Ishikawa (cell line): ENCODE data around the gene OR5K2.

Experiments
- CEBPB ChIP-seq: IDR thresholded peaks from 2 replicates; pipeline ENCODE4 v1.6.1; 2012
- CREB1 ChIP-seq: IDR thresholded peaks from 2 replicates; pipeline ENCODE4 v1.6.1; 2012; ENCODE audit warnings: low read depth
- EGR1 ChIP-seq: IDR thresholded peaks from 2 replicates; pipeline ENCODE4 v1.6.1; 2012
- EP300 ChIP-seq: IDR thresholded peaks from 2 replicates; pipeline ENCODE4 v1.6.1; 2012; ENCODE audit warnings: borderline replicate concordance
- FOXM1 ChIP-seq: IDR thresholded peaks from 2 replicates; pipeline ENCODE4 v1.6.1; 2012; ENCODE audit warnings: low read depth, borderline replicate concordance
- NFIC ChIP-seq: IDR thresholded peaks from 2 replicates; pipeline ENCODE4 v1.6.1; 2012
- RAD21 ChIP-seq: IDR thresholded peaks from 2 replicates; pipeline ENCODE4 v1.6.1; 2012; ENCODE audit warnings: low read depth
- TAF1 ChIP-seq: IDR thresholded peaks from 2 replicates; pipeline ENCODE4 v1.6.1; 2012; ENCODE audit warnings: low read depth, mild to moderate bottlenecking
- TCF12 ChIP-seq: IDR thresholded peaks from 2 replicates; pipeline ENCODE4 v1.6.1; 2012; ENCODE audit warnings: low read depth
- TEAD4 ChIP-seq: IDR thresholded peaks from 2 replicates; pipeline ENCODE4 v1.6.1; 2012
- USF1 ChIP-seq: IDR thresholded peaks from 2 replicates; pipeline ENCODE4 v1.6.1; 2012
- YY1 ChIP-seq: IDR thresholded peaks from 2 replicates; pipeline ENCODE4 v1.6.1; 2012; ENCODE audit warnings: low read depth
- ZBTB7A ChIP-seq: IDR thresholded peaks from 2 replicates; pipeline ENCODE4 v1.6.1; 2012; ENCODE audit warnings: low read depth
- TF ChIP-seq, protein P1 (sequence below): IDR thresholded peaks from 2 replicates; pipeline ENCODE4 v1.6.1; 2012
- TF ChIP-seq, protein P2 (sequence below): IDR thresholded peaks from 2 replicates; pipeline ENCODE4 v1.6.1; 2012; ENCODE audit warnings: low read depth, mild to moderate bottlenecking

Gene OR5K2

GRCh38 chr3:98541695-98542094 lies 44.2 kb downstream of the OR5K2 start:
- TF ChIP-seq USF1, result no peak
- TF ChIP-seq TAF1, result no peak
- no peak for TF ChIP-seq TEAD4
- TF ChIP-seq CEBPB, result no peak
- no peak for TF ChIP-seq TCF12
- TF ChIP-seq RAD21, result no peak
- TF ChIP-seq EP300, result no peak
- TF ChIP-seq ZBTB7A, result no peak
- no peak for TF ChIP-seq FOXM1
- TF ChIP-seq, protein P1, sequence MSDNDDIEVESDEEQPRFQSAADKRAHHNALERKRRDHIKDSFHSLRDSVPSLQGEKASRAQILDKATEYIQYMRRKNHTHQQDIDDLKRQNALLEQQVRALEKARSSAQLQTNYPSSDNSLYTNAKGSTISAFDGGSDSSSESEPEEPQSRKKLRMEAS, result no peak
- TF ChIP-seq, protein P2, sequence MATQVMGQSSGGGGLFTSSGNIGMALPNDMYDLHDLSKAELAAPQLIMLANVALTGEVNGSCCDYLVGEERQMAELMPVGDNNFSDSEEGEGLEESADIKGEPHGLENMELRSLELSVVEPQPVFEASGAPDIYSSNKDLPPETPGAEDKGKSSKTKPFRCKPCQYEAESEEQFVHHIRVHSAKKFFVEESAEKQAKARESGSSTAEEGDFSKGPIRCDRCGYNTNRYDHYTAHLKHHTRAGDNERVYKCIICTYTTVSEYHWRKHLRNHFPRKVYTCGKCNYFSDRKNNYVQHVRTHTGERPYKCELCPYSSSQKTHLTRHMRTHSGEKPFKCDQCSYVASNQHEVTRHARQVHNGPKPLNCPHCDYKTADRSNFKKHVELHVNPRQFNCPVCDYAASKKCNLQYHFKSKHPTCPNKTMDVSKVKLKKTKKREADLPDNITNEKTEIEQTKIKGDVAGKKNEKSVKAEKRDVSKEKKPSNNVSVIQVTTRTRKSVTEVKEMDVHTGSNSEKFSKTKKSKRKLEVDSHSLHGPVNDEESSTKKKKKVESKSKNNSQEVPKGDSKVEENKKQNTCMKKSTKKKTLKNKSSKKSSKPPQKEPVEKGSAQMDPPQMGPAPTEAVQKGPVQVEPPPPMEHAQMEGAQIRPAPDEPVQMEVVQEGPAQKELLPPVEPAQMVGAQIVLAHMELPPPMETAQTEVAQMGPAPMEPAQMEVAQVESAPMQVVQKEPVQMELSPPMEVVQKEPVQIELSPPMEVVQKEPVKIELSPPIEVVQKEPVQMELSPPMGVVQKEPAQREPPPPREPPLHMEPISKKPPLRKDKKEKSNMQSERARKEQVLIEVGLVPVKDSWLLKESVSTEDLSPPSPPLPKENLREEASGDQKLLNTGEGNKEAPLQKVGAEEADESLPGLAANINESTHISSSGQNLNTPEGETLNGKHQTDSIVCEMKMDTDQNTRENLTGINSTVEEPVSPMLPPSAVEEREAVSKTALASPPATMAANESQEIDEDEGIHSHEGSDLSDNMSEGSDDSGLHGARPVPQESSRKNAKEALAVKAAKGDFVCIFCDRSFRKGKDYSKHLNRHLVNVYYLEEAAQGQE, result no peak

DNA sequence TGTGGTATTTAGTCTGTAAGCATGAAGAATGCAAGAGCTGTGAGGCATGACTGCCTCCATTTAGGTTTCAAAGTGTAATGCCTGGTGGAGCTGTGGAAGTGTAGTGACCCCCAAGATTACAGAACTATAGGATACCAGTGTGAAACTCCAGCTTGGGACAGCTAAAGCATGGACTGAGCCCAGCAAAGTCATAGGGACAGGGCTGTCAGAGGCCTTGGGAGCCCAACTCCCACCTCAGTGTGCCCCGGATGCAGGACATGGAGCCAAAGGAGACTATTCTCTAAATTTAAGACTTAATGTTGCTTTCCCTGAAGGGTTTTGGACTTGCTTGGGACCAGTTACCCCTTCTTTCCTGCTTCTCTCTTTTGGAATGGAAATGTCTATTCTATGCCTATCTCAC lies 45.1 kb downstream of the OR5K2 start:
- TF ChIP-seq YY1, result no peak
- TF ChIP-seq TCF12, result no peak
- TF ChIP-seq TAF1, result no peak
- no peak for TF ChIP-seq NFIC
- no peak for TF ChIP-seq EP300
- no peak for TF ChIP-seq ZBTB7A
- no peak for TF ChIP-seq FOXM1
- TF ChIP-seq, protein P1, result no peak

DNA sequence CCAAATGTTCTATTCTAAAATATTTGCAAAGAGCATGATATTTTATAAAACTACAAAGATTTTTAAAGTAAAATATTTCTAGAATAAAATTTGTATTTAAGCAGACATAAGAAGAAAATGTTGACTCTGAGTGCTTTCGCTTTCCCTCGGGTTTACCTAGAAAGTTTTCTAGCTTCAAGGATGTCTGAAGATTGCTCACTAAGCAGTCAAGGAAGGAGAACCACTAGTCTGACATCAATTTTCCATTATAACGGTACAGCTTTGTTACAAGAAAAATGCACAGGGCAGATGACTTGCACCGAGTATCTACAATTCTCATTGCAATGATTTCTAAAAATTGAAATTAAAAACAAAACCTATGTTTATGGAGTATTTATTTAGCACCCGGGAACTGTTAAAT lies 48.5 kb downstream of the OR5K2 start:
- TF ChIP-seq RAD21, result no peak
- TF ChIP-seq, protein P1, result no peak
- TF ChIP-seq, protein P2, result no peak
- no peak for TF ChIP-seq CREB1
- no peak for TF ChIP-seq ZBTB7A
- no peak for TF ChIP-seq EP300
- no peak for TF ChIP-seq YY1
- no peak for TF ChIP-seq TAF1
- TF ChIP-seq CEBPB, result no peak
- no peak for TF ChIP-seq FOXM1
- no peak for TF ChIP-seq TEAD4
- TF ChIP-seq USF1, result no peak
- no peak for TF ChIP-seq EGR1
- no peak for TF ChIP-seq NFIC
- TF ChIP-seq TCF12, result no peak
